Measurements from ENCODE around the gene SOST.

SOST gene

GRCh38 chr17:43740541-43740940, 18.1 kb downstream of the SOST start:
- no peak for DNase-seq

GRCh38 chr17:43737722-43738121, 20.9 kb downstream of the SOST start:
- DNase-seq = no peak

DNA sequence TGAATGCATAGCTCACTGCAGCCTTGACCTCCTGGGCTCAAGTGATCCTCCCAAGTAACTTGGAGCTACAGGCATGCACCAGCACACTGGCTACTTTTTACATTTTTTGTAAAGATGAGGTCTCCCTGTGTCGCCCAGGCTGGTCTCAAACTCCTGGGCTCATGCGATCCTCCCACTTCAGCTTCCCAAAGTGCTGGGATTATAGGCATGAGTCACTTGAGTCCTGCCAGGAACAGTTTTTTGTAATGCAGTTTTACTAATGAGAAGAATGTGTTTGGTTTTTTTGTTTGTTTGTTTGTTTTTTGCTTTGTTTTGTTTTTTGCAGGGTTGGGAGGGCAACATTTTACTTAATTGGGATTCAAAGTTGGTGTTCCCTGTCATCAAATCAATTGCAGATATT, 22.2 kb downstream of the SOST start:
- no peak for DNase-seq

DNA sequence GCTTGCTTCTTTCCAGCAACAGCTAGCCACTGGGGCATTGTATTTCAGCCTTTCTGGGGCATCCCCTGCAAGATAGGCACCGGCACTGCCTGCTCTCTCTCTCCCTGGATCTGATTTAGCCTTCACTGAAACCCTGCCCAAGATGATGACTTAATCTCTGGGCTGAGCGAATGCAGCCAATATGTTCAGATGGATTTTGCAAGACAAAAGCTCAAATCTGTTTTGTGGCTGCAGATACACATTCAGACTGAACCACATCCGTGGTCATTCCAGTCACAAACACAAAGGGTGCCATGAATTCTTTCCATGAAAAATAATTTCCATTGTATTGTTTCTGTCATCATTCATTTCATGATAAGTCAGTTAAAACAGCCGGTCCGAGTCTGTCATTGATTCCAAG, 24.2 kb downstream of the SOST start:
- DNase-seq = no peak

DNA sequence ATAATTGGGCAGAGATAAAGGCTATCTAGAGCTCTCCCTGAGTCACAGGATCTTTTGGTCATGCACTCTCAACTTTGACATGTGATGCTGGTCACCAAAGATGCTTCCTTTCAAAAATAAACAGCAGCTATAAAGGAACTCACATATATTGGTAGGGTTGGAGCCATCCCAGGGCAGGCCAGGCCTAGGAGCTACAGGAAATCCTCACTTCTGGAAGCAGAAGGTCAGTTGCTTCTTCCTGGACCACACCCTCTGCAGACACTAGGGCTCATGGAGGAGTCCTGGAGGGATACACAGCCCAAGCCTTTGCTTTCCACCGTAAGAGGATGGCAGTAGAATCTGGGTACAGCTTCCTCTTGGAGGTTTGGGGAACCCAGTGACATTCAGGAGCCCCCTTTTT, 24.6 kb downstream of the SOST start:
- no peak for DNase-seq

DNA sequence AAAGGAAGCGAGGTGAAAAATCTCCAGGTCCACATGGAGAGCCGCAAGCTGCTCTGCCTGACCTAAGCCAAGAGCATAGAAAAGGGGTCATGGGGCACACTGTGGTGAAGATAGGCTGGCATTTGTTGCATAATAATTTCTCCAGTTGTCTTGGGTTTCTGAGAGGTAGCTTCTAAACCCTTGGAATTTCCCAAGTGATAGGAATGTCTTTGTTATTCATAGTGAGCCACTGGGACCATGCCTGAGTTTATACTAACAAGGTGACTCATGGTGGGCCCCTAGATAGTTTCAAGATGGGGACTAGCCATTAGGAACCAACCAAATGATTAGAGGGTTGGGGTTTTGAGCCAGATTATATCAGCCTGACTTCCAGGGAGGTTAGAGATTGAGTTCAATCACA, 25.6 kb downstream of the SOST start:
- no peak for DNase-seq

DNA sequence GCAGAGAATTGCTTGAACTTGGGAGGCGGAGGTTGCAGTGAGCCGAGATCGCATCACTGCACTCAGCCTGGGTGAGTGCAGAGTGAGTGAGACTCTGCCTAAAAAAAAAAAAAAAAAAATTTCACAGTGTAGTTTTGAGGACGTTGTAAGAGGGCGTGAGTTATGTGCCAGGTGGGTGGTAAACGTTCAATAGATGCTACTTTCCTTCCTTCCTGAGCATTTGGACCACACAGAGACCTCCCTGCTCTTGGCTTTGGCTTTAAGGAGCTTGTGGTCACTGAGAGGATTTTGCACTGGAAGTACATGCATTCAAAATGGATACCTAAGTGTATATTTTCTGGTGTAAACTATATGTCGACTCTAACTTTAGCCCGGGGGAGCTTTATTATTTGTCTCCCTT, 30.5 kb downstream of the SOST start:
- DNase-seq = no peak

GRCh38 chr17:43723697-43724359, 34.8 kb downstream of the SOST start:
- DNase-seq = no peak

DNA sequence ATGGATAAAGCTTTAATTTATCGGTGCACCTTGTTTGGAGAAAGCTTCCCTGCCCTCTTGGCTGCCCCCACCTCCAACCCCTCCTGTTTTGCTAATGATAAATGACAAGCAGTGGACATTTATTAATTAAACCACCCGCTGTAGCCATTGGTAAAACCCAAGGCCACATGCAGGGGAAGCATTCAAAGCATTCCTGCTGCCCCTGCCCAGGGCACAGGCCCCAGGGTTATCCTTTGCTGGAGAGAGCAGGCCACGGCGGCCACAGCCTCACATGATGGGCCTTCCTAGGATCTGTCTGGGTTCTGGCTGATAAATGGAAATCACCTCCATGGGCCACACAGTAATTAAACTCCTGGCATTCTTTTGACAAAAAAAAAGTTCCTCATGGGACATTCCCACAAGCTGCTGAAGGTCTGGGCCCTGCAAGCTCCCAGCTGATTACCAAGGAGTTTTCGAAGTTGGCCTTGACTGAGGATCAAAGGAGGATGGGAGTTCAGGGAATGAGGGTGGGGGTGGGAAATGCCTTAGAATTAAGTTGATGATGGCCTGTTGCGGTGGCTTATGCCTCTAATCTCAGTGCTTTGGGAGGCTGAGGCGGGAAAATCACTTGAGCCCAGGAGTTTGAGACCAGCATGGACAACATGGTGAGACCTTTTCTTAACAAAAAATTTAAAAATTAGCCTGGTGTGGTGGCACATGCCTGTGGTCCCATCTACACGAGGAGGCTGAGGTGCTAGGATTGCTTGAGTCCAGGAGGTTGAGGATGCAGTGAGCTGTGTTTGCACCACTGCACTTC, 35.5 kb downstream of the SOST start:
- no peak for DNase-seq

DNA sequence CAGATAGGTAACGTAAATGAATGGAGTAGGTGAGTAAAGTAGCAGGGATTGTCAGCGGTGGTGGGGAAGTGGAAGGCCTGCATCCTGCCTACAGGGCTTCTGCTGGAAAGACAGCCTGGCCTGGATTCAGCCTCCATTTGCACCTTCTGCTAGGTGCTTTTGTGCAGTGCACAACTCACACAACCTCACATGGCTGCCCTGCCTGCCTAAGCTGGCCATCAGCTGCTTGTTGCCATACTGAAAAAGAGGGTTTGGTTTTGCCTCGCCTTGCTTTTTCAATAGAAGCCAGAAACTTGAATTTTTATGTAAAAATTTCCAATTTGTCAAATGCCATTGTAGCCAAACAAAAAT, 36.3 kb downstream of the SOST start:
- DNase-seq = no peak

GRCh38 chr17:43721537-43722268, 36.9 kb downstream of the SOST start:
- no peak for DNase-seq

DNA sequence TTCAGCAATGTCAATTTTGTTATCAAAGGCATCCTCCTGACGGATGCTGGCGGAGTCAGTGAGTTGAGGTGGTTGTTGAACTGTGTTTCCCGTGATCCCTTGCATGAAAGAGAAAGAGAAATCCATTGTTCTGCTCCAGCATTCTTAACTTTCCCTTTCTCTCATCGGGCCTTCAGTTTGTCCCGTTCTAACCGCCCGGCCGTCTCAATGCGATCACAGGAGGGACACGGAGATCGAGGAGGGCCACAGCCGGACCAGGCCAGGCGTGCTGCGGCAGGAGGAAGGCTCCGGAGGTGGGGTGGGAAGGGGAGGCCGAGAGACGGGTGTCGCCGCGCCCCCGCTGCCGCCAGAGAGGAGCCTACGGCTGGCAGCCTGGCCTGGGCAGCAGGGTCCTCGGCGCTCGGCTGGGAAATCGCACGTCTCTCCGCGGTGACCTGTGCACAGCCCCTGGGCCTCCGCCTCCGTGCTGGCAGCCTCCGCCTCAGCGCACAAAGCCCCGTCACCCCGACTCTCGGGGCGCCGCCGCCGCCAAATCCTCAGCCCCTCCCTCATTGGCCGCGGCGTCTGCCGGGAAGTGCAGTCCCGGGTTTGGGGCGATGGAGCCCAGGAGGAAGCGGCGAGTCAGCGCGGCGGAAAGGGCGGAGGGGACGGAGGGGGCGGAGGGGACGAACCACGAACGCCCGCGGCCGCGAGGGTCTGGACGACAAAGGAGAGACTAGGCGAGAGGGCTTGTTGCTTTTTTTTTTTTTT, 38.1 kb downstream of the SOST start:
- no peak for DNase-seq

DNA sequence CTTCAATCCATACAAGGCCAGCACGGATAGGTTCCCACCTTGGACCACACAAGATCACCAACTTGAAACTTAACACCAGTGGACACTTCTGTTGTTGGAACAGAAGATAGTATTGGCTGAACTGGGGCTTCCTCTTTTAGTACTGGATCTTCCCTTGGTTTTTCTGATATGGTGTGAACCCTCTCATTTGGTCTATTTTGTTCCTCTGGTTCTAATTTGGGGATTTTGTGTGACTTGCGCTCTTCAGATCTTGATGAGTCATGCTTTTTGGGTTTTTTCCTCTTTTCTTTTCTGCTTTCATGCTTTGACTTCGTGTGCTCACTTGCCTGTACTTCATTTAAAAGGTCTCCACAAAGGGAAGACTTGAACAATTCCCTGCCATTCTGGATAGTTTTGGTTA, 39.0 kb downstream of the SOST start:
- DNase-seq = no peak

GRCh38 chr17:43718544-43718943, 40.0 kb downstream of the SOST start:
- no peak for DNase-seq

DNA sequence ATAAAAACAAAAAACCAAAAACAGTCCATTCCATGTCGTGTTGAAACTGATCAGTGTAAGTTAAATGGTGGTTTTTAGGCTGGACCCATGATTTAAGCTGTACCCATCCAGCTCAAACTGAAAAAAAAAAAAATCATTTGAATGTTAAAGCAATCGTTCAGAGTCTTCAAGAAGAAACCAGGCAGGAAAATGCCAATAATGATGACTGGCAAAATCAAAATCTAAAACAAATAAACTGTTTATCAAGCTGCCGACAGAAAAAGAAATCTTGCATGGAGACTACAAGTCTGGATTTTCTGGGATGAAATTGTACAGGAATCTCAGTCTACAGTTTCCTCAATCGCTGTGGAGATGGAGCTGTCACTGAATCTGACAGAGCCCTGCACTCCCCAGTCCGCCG, 40.7 kb downstream of the SOST start:
- DNase-seq = no peak

- no peak for DNase-seq
Observed at GRCh38 chr17:43714465-43715149, 44.0 kb downstream of the SOST start.

DNA sequence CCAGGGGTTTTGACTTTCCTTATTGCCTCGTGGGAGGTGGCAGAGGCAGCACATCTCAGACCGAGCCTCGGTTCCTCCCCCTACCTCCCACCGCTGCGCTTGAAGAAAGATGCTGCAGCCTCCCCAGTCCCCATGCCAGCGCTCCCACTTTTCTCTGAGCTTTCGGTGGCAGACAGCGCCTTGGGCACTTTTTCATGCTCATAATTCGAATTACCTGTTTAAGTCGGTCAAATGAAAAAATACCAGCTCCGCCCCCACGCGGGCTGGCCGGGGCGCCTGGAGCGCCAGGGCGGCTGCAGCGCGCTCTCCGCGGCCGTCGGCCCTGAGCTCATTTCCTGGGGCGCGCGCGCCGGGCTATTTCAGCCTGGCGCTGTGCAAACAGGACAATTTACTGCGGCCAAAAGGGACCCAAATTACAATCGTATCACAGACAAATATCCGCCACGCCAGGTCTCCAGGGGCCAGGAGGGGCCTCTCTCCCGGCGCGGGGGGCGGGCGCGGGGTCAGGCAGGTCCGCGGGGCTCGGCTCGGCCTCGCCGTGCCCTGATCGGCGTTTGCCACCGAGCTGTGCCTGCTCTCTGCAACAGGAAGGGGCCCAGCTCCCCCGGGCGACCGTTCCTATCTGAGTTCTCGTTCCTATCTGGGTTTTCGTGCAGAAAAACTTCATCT, 45.0 kb downstream of the SOST start:
- no peak for DNase-seq

- no peak for DNase-seq
Observed at GRCh38 chr17:43712397-43712796, 46.2 kb downstream of the SOST start.

GRCh38 chr17:43710101-43710500, 48.5 kb downstream of the SOST start:
- no peak for DNase-seq

GRCh38 chr17:43709210-43709609, 49.4 kb downstream of the SOST start:
- DNase-seq = no peak

GRCh38 chr17:43707184-43707583, 51.4 kb downstream of the SOST start:
- no peak for DNase-seq

DNA sequence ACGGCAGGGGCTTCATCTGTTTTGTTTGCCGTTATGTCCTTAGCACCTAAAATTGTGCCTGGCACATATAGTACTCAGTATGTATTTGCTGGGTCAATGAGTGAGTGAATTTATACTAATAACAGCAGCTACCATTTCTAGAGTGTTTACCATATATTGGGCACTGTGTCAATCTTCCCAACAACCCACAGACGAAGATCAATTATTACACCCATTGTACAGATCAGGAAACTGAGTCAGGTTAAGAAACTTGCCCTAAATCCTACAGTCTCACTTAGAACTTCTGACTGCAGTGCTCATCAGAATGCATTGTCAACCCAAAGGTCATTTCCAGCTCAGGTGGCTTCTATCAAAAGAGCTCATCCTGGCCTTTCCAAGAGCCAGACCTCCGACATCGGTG, 52.4 kb downstream of the SOST start:
- no peak for DNase-seq
